Myocyte (in vitro differentiated cells): ENCODE data around the gene PREPL. TPM values are rescaled to one million over a fixed set of nuclear protein-coding genes. Genes with fewer than 3 reads are reported as not detected.

Experiments used
- total RNA-seq: library from RNA; depleted of rRNA; stranded (reverse); fragments of >200 nt; gene quantifications from 2 replicates; pipeline ENCODE4 v1.2.3, GENCODE V29; 2014

PREPL gene
- total RNA-seq, 1 donor from 2014 or later, result 369 TPM

Other genes with a start within 250 kb of the PREPL start
- gene PPM1B, start 192.6 kb downstream of the PREPL start, total RNA-seq, result 38.1 and 51.6 TPM in 2 replicates
- gene SLC3A1, start 86.0 kb downstream of the PREPL start, total RNA-seq, result not detected in 2 replicates
- gene CAMKMT, start 453 bp upstream of the PREPL start, total RNA-seq, result 7.9 and 12.2 TPM in 2 replicates